Osteocyte (in vitro differentiated cells): Measurements from ENCODE around the gene CDR2. TPM values are rescaled to one million over a fixed set of nuclear protein-coding genes. Genes with fewer than 3 reads are reported as not detected.
A peak's percentile ranks its signal among the peaks of the same experiment; 100 is the strongest.
"Not testable (repeated sequence)": the region's sequence is repeated elsewhere in the genome, so short reads cannot be mapped to it uniquely, and the experiment has no call there.

ENCODE experiments used
- DNase-seq: peaks from one replicate; pipeline ENCODE4 v3.0.0; 2021; ENCODE audit warnings: mixed read lengths; ENCODE audit not compliant: unreplicated experiment; ENCODE audit errors: extremely low spot score
- H3K27ac Mint-ChIP-seq: one replicate; pipeline ENCODE4 v1.8.0; 2021; ENCODE audit warnings: mild to moderate bottlenecking, mixed read lengths; ENCODE audit not compliant: unreplicated experiment
- H3K27me3 Mint-ChIP-seq: one replicate; pipeline ENCODE4 v1.8.0; 2021; ENCODE audit warnings: mixed read lengths; ENCODE audit not compliant: unreplicated experiment
- H3K36me3 Mint-ChIP-seq: one replicate; pipeline ENCODE4 v1.8.0; 2021; ENCODE audit warnings: mixed read lengths; ENCODE audit not compliant: unreplicated experiment
- H3K4me1 Mint-ChIP-seq: one replicate; pipeline ENCODE4 v1.8.0; 2021; ENCODE audit warnings: mixed read lengths; ENCODE audit not compliant: unreplicated experiment
- H3K4me3 Mint-ChIP-seq: one replicate; pipeline ENCODE4 v1.8.0; 2021; ENCODE audit warnings: mild to moderate bottlenecking, moderate library complexity, mixed read lengths; ENCODE audit not compliant: unreplicated experiment
- H3K9me3 Mint-ChIP-seq: one replicate; pipeline ENCODE4 v1.8.0; 2021; ENCODE audit warnings: mixed read lengths; ENCODE audit not compliant: unreplicated experiment
- total RNA-seq: library from RNA; stranded (reverse); gene quantifications from 2 replicates; pipeline ENCODE4 v1.2.1, GENCODE V29; 2021
- TF ChIP-seq, protein P1 (sequence below): fragments of 200-600 bp; sonication (generic); IDR thresholded peaks from 2 replicates; pipeline ENCODE4 v1.5.0; 2021; ENCODE audit warnings: antibody characterized with exemption, mild to moderate bottlenecking, moderate library complexity

CDR2 gene
- total RNA-seq, 1 donor from 2014 or later = 23.7 TPM

DNA sequence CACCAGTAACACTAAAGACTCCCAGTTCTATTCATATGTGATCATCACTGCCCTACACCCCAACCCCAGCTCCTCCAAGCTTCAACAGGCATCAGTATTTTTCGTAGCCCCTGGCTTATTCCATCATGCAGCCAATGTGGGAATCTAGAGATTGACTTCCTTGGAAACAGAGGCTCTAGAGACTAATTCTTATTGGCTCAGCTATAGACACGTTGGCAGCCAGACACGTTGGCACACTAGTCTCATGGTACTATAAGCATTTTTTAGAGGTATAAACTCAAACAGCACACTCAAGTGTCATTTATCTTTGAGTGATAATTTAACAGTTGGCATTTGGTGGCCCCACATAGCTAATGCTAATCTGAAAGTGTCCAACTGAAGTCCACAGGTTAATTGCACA is 44.4 kb upstream of the CDR2 start:
- no peaks in the 10 kb centered on the region for H3K9me3 Mint-ChIP-seq
- H3K27me3 Mint-ChIP-seq = no peaks in the 10 kb centered on the region
- no peak overlapping the region for H3K4me3 Mint-ChIP-seq
- no peaks in the 10 kb centered on the region for H3K4me1 Mint-ChIP-seq
- H3K36me3 Mint-ChIP-seq = peaks cover 11% of the 10 kb centered on the region
- H3K27ac Mint-ChIP-seq = no peak overlapping the region
- TF ChIP-seq, protein P1, sequence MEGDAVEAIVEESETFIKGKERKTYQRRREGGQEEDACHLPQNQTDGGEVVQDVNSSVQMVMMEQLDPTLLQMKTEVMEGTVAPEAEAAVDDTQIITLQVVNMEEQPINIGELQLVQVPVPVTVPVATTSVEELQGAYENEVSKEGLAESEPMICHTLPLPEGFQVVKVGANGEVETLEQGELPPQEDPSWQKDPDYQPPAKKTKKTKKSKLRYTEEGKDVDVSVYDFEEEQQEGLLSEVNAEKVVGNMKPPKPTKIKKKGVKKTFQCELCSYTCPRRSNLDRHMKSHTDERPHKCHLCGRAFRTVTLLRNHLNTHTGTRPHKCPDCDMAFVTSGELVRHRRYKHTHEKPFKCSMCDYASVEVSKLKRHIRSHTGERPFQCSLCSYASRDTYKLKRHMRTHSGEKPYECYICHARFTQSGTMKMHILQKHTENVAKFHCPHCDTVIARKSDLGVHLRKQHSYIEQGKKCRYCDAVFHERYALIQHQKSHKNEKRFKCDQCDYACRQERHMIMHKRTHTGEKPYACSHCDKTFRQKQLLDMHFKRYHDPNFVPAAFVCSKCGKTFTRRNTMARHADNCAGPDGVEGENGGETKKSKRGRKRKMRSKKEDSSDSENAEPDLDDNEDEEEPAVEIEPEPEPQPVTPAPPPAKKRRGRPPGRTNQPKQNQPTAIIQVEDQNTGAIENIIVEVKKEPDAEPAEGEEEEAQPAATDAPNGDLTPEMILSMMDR = no peak
- no peak for DNase-seq

DNA sequence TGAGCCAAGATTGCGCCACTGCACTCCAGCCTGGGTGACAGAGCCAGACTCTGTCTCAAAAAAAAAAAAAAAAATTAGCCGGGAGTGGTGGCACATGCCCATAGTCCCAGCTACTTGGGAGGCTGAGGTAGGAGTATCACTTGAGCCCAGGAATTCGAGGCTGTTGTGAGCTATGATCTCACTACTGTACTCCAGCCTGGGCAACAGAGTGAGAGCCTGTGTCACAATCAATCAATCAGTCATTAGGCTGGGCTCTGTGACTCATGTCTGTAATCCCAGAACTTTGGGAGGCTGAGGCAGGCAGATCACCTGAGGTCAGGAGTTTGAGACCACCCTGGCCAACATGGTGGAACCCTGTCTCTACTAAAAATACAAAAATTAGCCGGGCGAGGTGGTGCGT is 43.4 kb upstream of the CDR2 start:
- H3K27ac Mint-ChIP-seq, H3K4me3 Mint-ChIP-seq: not testable (repeated sequence)
- H3K36me3 Mint-ChIP-seq = peaks cover 11% of the 10 kb centered on the region

DNA sequence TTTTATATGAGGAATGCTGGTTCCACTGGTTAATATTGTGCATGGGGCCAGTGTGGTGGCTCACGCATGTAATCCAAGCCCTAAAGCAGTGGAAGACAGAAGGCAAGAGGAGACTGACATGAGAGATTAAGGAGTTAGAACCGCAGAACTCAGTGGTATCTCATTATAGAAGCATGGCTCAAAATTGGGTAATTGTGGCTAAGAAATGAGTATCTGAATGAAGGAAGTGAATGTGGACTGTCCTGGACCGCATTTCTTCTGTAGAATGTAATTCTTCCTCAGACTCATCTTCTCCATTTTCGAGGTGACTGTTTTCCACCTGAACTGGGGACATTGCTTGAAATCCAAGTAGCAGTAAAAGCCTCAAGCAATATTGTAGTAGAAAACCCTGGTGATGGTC is 42.6 kb upstream of the CDR2 start:
- Mint-ChIP-seq H3K36me3 (peaks cover 9% of the 10 kb centered on the region), H3K27ac (no peak overlapping the region), H3K27me3 (no peaks in the 10 kb centered on the region), H3K4me3 (no peak overlapping the region), H3K4me1 (no peaks in the 10 kb centered on the region), H3K9me3 (no peaks in the 10 kb centered on the region)
- TF ChIP-seq, protein P1 = no peak
- no peak for DNase-seq

More for the DNA sequence above, 43.4 kb upstream of the CDR2 start:
- not testable (repeated sequence) for H3K4me1 Mint-ChIP-seq, H3K27me3 Mint-ChIP-seq, H3K9me3 Mint-ChIP-seq
- DNase-seq = peak; percentile 59

DNA sequence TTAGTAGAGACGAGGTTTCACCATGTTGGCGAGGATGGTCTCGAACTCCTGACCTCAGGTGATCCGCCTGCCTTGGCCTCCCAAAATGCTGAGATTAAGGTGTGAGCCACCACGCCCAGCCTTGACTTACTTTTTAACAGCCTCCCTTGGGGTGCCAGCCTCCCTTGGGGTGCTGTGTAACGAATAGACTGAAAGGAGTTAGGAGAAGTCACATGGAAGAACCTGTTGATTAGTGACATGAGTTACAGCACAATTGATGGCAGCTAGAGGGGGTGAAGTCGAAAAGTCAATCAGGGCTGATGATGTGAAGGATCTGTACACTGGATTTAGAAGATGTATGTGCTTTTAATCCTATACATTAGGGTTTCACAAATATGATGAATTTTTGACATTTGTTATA is 39.4 kb upstream of the CDR2 start:
- H3K27ac Mint-ChIP-seq = no peak overlapping the region
- no peaks in the 10 kb centered on the region for H3K27me3 Mint-ChIP-seq
- H3K36me3 Mint-ChIP-seq = no peaks in the 10 kb centered on the region
- H3K9me3 Mint-ChIP-seq = no peaks in the 10 kb centered on the region
- no peak for DNase-seq
- TF ChIP-seq, protein P1 = no peak
- H3K4me1 Mint-ChIP-seq = no peaks in the 10 kb centered on the region
- H3K4me3 Mint-ChIP-seq = no peak overlapping the region

DNA sequence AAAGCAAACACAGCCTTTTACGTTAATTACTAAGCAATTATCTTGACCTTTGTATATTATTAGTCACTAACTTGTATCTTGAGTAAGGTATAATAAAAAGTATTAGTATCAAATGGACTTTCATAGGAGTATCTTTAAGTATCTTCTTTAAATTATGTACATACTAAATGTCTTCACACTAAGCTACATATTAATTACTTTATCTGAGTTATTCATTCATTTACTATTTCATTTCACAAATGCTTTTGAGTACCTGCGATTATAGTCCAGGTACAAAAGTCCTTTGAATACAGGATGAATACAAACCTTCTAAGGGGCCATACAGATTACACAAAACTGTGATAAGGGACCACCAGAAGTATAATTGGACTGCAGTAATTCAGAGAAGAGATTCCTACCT is 33.1 kb upstream of the CDR2 start:
- H3K9me3 Mint-ChIP-seq = no peaks in the 10 kb centered on the region
- DNase-seq = no peak
- H3K4me1 Mint-ChIP-seq = peaks cover 8% of the 10 kb centered on the region
- H3K27ac Mint-ChIP-seq = no peak overlapping the region
- H3K4me3 Mint-ChIP-seq = no peak overlapping the region
- TF ChIP-seq, protein P1 = no peak
- H3K36me3 Mint-ChIP-seq = no peaks in the 10 kb centered on the region
- no peaks in the 10 kb centered on the region for H3K27me3 Mint-ChIP-seq

DNA sequence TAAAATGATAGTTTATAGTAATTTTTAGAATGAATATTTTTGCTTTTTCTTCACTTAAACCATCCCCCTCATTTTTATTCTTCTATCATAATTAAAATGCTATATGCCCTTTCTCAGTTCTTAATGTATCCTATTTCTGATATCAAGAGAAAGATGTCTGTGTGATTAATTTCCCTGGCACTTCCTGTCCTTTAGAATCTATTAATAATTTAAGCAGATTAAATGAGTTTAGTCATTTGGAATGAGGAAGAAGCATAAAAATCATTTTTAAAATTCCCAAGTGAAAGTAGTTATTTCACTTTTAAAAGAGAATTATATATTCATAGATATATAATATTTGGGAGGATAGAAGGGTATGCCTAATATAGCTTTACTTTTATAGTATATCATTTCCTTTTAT is 27.8 kb upstream of the CDR2 start:
- TF ChIP-seq, protein P1 = no peak
- no peak overlapping the region for H3K4me3 Mint-ChIP-seq
- DNase-seq = no peak
- no peaks in the 10 kb centered on the region for H3K9me3 Mint-ChIP-seq
- peak overlapping the region; percentile 25 for H3K27ac Mint-ChIP-seq
- H3K27me3 Mint-ChIP-seq = no peaks in the 10 kb centered on the region
- H3K36me3 Mint-ChIP-seq = no peaks in the 10 kb centered on the region
- H3K4me1 Mint-ChIP-seq = peaks cover 29% of the 10 kb centered on the region
